Mesothelial cell of epicardium (in vitro differentiated cells): ENCODE results near the gene COL5A1. TPM values are rescaled to one million over a fixed set of nuclear protein-coding genes. Genes with fewer than 3 reads are reported as not detected.

Experiments used
- DNase-seq, 2 experiments: peaks; one replicate each; pipeline ENCODE4 v3.0.0; 2021; ENCODE audit warnings: low spot score in 2 of 2; ENCODE audit not compliant: unreplicated experiment in 2 of 2
- H3K27ac Mint-ChIP-seq: 2 replicates; pipeline ENCODE4 v1.8.0; 2021; ENCODE audit warnings: mixed read lengths
- H3K27me3 Mint-ChIP-seq: 2 replicates; pipeline ENCODE4 v1.8.0; 2021; ENCODE audit warnings: low read depth, mixed read lengths
- H3K36me3 Mint-ChIP-seq: 2 replicates; pipeline ENCODE4 v1.8.0; 2021; ENCODE audit warnings: mixed read lengths
- H3K4me1 Mint-ChIP-seq: 2 replicates; pipeline ENCODE4 v1.8.0; 2021; ENCODE audit warnings: mixed read lengths
- H3K4me3 Mint-ChIP-seq: 2 replicates; pipeline ENCODE4 v1.8.0; 2021; ENCODE audit warnings: mild to moderate bottlenecking, moderate library complexity, mixed read lengths
- H3K9me3 Mint-ChIP-seq: 2 replicates; pipeline ENCODE4 v1.8.0; 2021; ENCODE audit warnings: mixed read lengths
- total RNA-seq: library from RNA; stranded (reverse); gene quantifications from 3 replicates; pipeline ENCODE4 v1.2.1, GENCODE V29; 2021
- TF ChIP-seq, protein P1 (sequence below): fragments of 200-600 bp; sonication (generic); IDR thresholded peaks from one replicate; pipeline ENCODE4 v1.5.0; 2021; ENCODE audit warnings: antibody characterized with exemption; ENCODE audit not compliant: unreplicated experiment

The COL5A1 gene
- total RNA-seq, 1 donor from 2014 or later, result 605 TPM

DNA sequence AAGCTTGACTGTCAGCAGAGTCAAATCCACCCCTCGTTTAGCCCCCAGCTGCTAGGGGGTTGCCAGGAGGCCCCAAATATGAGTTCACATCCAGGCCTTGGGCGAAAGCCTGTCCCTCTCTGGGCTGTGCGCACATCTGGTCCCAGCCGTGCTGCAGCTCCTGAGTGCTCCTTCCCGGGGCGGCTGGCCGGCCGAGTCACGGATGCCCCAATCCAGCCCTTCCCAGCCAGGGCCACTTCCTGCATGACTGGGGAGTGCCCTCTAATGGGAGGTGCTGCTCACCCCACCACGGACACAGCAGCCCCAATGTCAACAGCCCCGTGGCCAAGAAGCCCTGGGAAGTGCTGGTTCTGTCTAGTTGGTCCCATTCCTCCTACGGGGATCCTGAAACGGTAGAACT is 135.6 kb downstream of the COL5A1 start:
- Mint-ChIP-seq H3K27ac (no peak overlapping the region), H3K36me3 (peaks cover 11% of the 10 kb centered on the region), H3K4me3 (no peak overlapping the region), H3K9me3 (no peaks in the 10 kb centered on the region), H3K27me3 (no peaks in the 10 kb centered on the region), H3K4me1 (peaks cover 18% of the 10 kb centered on the region)
- DNase-seq, result no peak
- TF ChIP-seq, protein P1, sequence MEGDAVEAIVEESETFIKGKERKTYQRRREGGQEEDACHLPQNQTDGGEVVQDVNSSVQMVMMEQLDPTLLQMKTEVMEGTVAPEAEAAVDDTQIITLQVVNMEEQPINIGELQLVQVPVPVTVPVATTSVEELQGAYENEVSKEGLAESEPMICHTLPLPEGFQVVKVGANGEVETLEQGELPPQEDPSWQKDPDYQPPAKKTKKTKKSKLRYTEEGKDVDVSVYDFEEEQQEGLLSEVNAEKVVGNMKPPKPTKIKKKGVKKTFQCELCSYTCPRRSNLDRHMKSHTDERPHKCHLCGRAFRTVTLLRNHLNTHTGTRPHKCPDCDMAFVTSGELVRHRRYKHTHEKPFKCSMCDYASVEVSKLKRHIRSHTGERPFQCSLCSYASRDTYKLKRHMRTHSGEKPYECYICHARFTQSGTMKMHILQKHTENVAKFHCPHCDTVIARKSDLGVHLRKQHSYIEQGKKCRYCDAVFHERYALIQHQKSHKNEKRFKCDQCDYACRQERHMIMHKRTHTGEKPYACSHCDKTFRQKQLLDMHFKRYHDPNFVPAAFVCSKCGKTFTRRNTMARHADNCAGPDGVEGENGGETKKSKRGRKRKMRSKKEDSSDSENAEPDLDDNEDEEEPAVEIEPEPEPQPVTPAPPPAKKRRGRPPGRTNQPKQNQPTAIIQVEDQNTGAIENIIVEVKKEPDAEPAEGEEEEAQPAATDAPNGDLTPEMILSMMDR, result no peak

DNA sequence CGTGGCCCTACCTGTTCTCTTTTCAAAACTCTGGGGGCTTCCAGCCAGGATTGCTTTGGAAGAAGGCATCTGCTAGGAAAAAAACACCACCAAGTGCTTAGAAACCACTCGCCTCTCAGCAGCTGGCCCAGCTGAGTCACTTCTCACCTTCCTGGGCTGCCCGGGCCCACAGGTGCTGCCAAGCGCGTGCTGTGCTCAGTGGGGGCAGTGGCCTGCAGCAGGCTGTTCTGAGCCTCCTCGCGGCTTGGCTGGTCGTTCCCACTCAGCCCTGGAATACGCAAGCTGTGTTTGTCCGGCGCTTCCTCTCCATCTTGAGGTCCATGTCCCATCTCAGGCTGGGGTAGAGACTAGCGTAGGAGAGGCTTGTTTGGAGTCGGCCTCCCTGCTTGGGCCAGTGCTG is 136.6 kb downstream of the COL5A1 start:
- Mint-ChIP-seq H3K27ac (no peak overlapping the region), H3K4me1 (peaks cover 18% of the 10 kb centered on the region), H3K27me3 (no peaks in the 10 kb centered on the region), H3K9me3 (no peaks in the 10 kb centered on the region), H3K36me3 (peaks cover 11% of the 10 kb centered on the region), H3K4me3 (no peak overlapping the region)
- TF ChIP-seq, protein P1, result no peak
- no peak for DNase-seq

DNA sequence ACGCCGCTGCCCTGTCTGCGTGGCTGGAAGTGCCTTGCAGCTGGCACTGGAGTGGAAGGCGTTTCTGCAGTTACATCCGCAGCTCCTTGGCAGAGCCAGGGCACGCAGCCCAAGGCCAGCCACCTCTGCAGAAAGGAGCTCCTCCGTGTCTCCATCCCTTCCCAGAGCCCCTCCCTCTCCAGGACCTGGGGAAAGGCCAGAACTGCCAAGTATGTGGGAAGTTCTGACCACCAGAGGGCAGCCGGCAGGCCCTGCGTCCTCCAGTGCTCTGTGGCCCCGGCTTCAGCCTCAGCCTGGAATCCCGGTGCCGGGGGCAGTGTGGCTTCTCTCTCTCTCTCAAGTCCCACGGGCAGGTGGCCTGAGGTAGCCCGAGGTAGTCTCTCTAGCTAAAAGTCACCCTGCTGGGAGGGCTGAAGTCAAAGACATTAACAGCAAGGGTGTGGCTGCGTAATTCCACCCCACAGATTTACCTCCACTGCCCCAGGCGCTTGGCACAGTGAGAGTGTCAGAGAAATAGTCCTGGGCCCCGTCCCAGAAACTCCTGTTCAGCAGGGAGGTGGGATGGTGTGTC is 137.3 kb downstream of the COL5A1 start:
- H3K36me3 Mint-ChIP-seq, result peaks cover 13% of the 10 kb centered on the region
- DNase-seq, result no peak
- peaks cover 18% of the 10 kb centered on the region for H3K4me1 Mint-ChIP-seq
- H3K9me3 Mint-ChIP-seq, result no peaks in the 10 kb centered on the region
- H3K27ac Mint-ChIP-seq, result no peak overlapping the region
- no peaks in the 10 kb centered on the region for H3K27me3 Mint-ChIP-seq
- no peak overlapping the region for H3K4me3 Mint-ChIP-seq
- TF ChIP-seq, protein P1, result peak; percentile 43

DNA sequence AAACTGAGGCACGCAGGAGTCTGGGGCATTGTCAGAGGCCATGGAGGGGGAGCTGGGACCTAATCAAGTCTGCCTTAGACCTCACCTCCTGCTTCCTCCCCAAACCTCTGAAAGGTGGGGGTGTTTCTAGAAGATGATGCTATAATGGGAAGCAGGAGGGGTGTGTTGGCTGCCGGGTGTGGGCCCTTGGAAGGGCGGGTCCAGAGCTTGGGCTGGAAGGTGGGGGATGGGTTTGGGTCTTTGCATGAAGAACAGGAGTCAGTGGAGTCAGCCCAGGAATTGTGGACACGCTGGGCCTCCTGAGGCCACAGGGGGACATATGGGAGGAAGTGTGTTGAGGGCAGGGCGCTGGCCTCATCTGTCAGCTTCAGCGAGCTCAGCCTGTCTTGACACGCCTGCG is 138.0 kb downstream of the COL5A1 start:
- Mint-ChIP-seq H3K27me3 (no peaks in the 10 kb centered on the region), H3K9me3 (no peaks in the 10 kb centered on the region), H3K36me3 (peaks cover 13% of the 10 kb centered on the region), H3K4me3 (no peak overlapping the region), H3K4me1 (peaks cover 18% of the 10 kb centered on the region), H3K27ac (no peak overlapping the region)
- no peak for DNase-seq
- TF ChIP-seq, protein P1, result no peak

DNA sequence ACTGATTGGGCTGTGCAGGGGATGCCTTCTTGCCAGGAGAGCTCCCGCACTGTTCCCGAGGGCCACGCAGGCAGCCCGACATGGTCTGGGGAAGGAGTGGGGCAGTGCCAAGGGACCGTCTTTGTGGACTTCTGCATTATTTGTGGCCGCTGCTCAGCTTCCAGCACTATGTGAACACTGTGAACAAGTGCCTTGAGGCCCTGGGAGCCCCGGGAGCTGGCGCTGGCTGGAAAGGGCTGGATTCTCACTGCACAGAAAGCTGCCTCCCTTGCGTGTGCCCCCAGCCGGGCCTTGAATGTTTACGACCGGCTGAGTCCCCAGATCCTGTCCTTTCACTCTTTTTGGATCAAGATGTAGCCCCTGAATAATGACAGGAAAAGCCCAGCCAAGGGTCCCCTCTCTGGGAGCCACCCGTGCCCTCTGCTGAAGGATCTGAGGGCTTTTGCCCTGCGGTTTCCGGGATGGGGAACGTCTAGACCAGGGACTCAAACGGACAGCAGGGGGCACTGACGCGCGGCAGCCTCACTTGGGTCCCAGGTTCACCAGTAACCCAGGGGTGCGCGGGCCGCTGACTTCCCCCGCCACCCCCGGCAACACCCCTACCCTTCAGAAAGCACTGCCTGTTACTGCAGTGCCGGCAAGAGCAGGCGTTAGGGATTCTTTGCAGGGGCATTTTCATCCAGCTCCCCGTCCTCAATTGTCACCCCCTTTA is 140.1 kb downstream of the COL5A1 start:
- DNase-seq, result no peak
- Mint-ChIP-seq H3K4me3 (no peak overlapping the region), H3K36me3 (peaks cover 8% of the 10 kb centered on the region), H3K27ac (no peak overlapping the region), H3K9me3 (no peaks in the 10 kb centered on the region), H3K4me1 (no peaks in the 10 kb centered on the region), H3K27me3 (no peaks in the 10 kb centered on the region)
- TF ChIP-seq, protein P1, result peak; percentile 27
